A673 (cell line): Measurements from ENCODE around the gene FRK. TPM values are rescaled to one million over a fixed set of nuclear protein-coding genes. Genes with fewer than 3 reads are reported as not detected.

Source experiments
- BruUV-seq: library from RNA; stranded (reverse); fragments of 400-500 nt; replicated peaks from 2 replicates; lab custom pipeline; 2021; lab: Mats Ljungman, UMichigan
- CTCF ChIA-PET: fragments of 300-600 bp; sonication (Branson Sonifier 250); formaldehyde crosslinking; loops from one replicate; lab custom pipeline; 2022; ENCODE audit warnings: antibody characterized with exemption; lab: Charles Lee
- POLR2A ChIA-PET: fragments of 300-600 bp; sonication (Branson Sonifier 250); formaldehyde crosslinking; loops from one replicate; lab custom pipeline; 2022; ENCODE audit warnings: antibody characterized with exemption; ENCODE audit not compliant: low non-redundant PET; lab: Charles Lee
- DNase-seq: peaks from one replicate; pipeline ENCODE4 v3.0.0-alpha.2; 2015; ENCODE audit warnings: low spot score
- H3K27ac ChIP-seq: fragments of 200-600 bp; sonication (generic); 2 replicates; pipeline ENCODE4 v1.5.1; 2016; ENCODE audit warnings: mixed run types, low read depth, mild to moderate bottlenecking, mixed read lengths, antibody characterized with exemption, low read length; ENCODE audit not compliant: poor library complexity, severe bottlenecking
- H3K27me3 ChIP-seq: fragments of 200-600 bp; sonication (generic); replicated peaks from 2 replicates; pipeline ENCODE4 v1.6.1; 2017; ENCODE audit warnings: mixed run types, low read depth, mild to moderate bottlenecking, mixed read lengths, antibody characterized with exemption, low read length; ENCODE audit not compliant: insufficient read depth, poor library complexity
- H3K36me3 ChIP-seq: fragments of 200-600 bp; sonication (generic); 2 replicates; pipeline ENCODE4 v1.6.1; 2016; ENCODE audit warnings: mixed run types, mild to moderate bottlenecking, mixed read lengths, antibody characterized with exemption, low read length; ENCODE audit not compliant: insufficient read depth, poor library complexity, severe bottlenecking
- H3K4me1 ChIP-seq: fragments of 200-600 bp; sonication (generic); 2 replicates; pipeline ENCODE4 v1.6.1; 2017; ENCODE audit warnings: mixed run types, mild to moderate bottlenecking, mixed read lengths, antibody characterized with exemption, low read length; ENCODE audit not compliant: insufficient read depth, poor library complexity, severe bottlenecking
- H3K4me3 ChIP-seq: fragments of 200-600 bp; sonication (generic); 2 replicates; pipeline ENCODE4 v1.5.1; 2016; ENCODE audit warnings: low read depth, mixed run types, mild to moderate bottlenecking, mixed read lengths, low read length; ENCODE audit not compliant: poor library complexity, severe bottlenecking
- H3K9me3 ChIP-seq: fragments of 200-600 bp; sonication (generic); 2 replicates; pipeline ENCODE4 v1.6.1; 2016; ENCODE audit warnings: mixed run types, low read depth, mild to moderate bottlenecking, mixed read lengths, antibody characterized with exemption, low read length; ENCODE audit not compliant: poor library complexity, severe bottlenecking
- EZH2 ChIP-seq: fragments of 200-600 bp; sonication (generic); IDR thresholded peaks from 2 replicates; pipeline ENCODE4 v1.6.1; 2017; ENCODE audit warnings: borderline replicate concordance, low read depth, mild to moderate bottlenecking, mixed read lengths, antibody characterized with exemption, low read length; ENCODE audit not compliant: poor library complexity, severe bottlenecking
- intact Hi-C: fragments of 100-400 bp; cut with micrococcal nuclease; formaldehyde crosslinking; loops from one replicate; pipeline ENCODE4 v1.10.0; 2022; ENCODE audit not compliant: unreplicated experiment
- total RNA-seq: library from RNA; stranded (reverse); gene quantifications from 2 replicates; pipeline ENCODE4 v1.2.3, GENCODE V29; 2021
- TF ChIP-seq, protein P1 (sequence below): fragments of 300-800, 200-600 bp; sonication (generic); conservative IDR thresholded peaks from 2 replicates; pipeline ENCODE4 v1.5.1; 2017; ENCODE audit warnings: low read depth, mild to moderate bottlenecking, antibody characterized with exemption, low read length, moderate library complexity, mixed read lengths

The FRK gene
- total RNA-seq, 1 experiment from 2014 or later: 12.3 TPM

DNA sequence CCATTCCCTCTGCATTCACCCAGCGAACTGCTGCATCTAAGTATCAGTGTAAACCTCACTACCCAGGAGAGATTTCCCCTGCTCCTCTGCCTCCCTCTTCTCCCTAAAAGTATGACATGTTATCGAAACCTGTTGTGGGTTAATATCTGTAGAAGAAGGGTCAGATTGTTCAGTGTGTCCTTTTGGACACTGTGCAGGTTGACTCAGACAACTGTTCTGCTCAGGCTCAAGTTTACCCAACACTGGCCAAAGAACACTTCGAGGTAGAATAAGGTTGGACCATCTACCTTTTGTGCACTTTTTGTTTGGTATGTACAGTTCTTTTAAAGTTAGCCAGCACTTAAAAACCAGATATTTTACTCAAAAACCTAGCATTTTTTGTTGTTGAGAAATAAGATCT is 44.6 kb upstream of the FRK start:
- CTCF ChIA-PET: no interaction called here
- no peak for DNase-seq
- POLR2A ChIA-PET: no interaction called here
- BruUV-seq: no TSS peak
- intact Hi-C loops: no loop called here
- Histone ChIP-seq H3K27me3 (no peaks in the 10 kb centered on the region), H3K9me3 (no peaks in the 10 kb centered on the region), H3K4me3 (no peak overlapping the region), H3K4me1 (peaks cover 12% of the 10 kb centered on the region), H3K27ac (no peak overlapping the region), H3K36me3 (no peaks in the 10 kb centered on the region)
- TF ChIP-seq, protein P1, sequence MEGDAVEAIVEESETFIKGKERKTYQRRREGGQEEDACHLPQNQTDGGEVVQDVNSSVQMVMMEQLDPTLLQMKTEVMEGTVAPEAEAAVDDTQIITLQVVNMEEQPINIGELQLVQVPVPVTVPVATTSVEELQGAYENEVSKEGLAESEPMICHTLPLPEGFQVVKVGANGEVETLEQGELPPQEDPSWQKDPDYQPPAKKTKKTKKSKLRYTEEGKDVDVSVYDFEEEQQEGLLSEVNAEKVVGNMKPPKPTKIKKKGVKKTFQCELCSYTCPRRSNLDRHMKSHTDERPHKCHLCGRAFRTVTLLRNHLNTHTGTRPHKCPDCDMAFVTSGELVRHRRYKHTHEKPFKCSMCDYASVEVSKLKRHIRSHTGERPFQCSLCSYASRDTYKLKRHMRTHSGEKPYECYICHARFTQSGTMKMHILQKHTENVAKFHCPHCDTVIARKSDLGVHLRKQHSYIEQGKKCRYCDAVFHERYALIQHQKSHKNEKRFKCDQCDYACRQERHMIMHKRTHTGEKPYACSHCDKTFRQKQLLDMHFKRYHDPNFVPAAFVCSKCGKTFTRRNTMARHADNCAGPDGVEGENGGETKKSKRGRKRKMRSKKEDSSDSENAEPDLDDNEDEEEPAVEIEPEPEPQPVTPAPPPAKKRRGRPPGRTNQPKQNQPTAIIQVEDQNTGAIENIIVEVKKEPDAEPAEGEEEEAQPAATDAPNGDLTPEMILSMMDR: no peak
- no peak for TF ChIP-seq EZH2

DNA sequence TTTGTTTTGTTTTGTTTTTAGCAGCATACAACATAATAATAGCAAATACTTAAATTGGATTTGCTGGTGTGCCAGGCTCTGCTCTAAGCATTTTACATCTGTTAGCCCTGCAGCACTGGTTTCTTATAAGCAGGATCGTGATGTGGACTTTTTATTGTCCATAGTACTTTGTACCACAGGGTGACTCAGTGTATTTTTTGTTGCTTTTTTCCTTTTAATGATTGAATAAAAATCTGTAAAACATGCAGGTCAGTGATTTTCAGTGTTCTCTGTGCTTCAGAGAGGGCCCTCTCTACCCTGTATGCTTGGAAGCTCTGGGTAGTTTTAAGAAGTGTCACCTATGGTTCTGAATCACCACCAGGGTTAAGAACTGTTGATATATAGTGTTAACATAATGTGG is 43.9 kb upstream of the FRK start:
- H3K36me3 ChIP-seq: no peaks in the 10 kb centered on the region
- peaks cover 17% of the 10 kb centered on the region for H3K4me1 ChIP-seq
- POLR2A ChIA-PET: no interaction called here
- TF ChIP-seq EZH2: no peak
- TF ChIP-seq, protein P1: no peak
- H3K27ac ChIP-seq: no peak overlapping the region
- no peaks in the 10 kb centered on the region for H3K27me3 ChIP-seq
- intact Hi-C loops: no loop called here
- DNase-seq: no peak
- no TSS peak for BruUV-seq
- H3K9me3 ChIP-seq: no peaks in the 10 kb centered on the region
- CTCF ChIA-PET: interaction anchor here (0.6 kb wide), 1 partner anchor 93 kb away, joined by 3 read pairs; no protein-coding TSS in a partner anchor
- no peak overlapping the region for H3K4me3 ChIP-seq

DNA sequence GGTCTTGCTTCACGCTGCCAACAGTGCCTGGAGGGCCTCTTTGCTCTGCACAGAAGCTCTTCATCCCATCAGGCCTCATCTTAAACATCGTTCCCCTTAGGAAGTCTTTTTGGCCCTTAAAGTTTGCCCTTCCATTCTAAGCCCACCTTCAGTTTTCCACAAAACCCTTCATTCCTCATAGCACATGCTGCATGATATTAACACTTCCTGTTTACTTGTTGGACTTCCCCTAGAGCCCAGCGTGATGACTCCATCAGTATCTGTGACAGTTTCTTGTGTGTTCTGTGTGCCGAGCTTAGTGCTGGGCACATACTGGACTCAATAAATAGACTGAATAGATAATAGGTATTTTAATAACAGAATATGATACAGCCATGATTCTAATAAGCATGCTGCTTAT is 42.2 kb upstream of the FRK start:
- no peak for DNase-seq
- ChIA-PET POLR2A (no interaction called here), CTCF (interaction anchor here (0.7 to 2.8 kb wide), 2 partner anchors 9 to 11 kb away, joined by 3 to 11 read pairs; no protein-coding TSS in a partner anchor)
- peaks cover 23% of the 10 kb centered on the region for H3K4me1 ChIP-seq
- no TSS peak for BruUV-seq
- H3K27ac ChIP-seq: no peak overlapping the region
- H3K36me3 ChIP-seq: no peaks in the 10 kb centered on the region
- TF ChIP-seq EZH2: no peak
- TF ChIP-seq, protein P1: no peak
- H3K27me3 ChIP-seq: no peaks in the 10 kb centered on the region
- no peak overlapping the region for H3K4me3 ChIP-seq
- intact Hi-C loops: no loop called here
- no peaks in the 10 kb centered on the region for H3K9me3 ChIP-seq
